HCT116 (cell line): Measurements from ENCODE around the gene TRIM62. TPM values are rescaled to one million over a fixed set of nuclear protein-coding genes. Genes with fewer than 3 reads are reported as not detected.

Experiments
- ATAC-seq: fragments of 200-7000 bp; cut with Tn5 transposase; 2 replicates; pipeline ENCODE4 v1.9.1; 2020; ENCODE audit warnings: mild to moderate bottlenecking, moderate library complexity
- BruUV-seq: library from RNA; stranded (reverse); fragments of 400-500 nt; replicated peaks from 2 replicates; lab custom pipeline; 2021; lab: Mats Ljungman, UMichigan
- CTCF ChIA-PET: fragments of 300-600 bp; sonication (Branson Sonifier 250); formaldehyde crosslinking; loops from one replicate; lab custom pipeline; 2021; ENCODE audit warnings: antibody characterized with exemption; lab: Charles Lee
- POLR2A ChIA-PET: fragments of 300-600, 350-600 bp; sonication (Branson Sonifier 250); formaldehyde crosslinking; loops from one replicate; lab custom pipeline; 2021; ENCODE audit warnings: antibody characterized with exemption; lab: Charles Lee
- RAD21 ChIA-PET, 2 experiments: fragments of 300-600 bp; sonication (Branson Sonifier 250); formaldehyde crosslinking; loops; one replicate each; lab custom pipeline; 2023; ENCODE audit warnings: low total read pairs in 2 of 2; ENCODE audit not compliant: uncharacterized antibody in 2 of 2, unreplicated experiment in 2 of 2, low non-redundant PET in 1 of 2; lab: Charles Lee
- DNase-seq: peaks from one replicate; pipeline ENCODE4 v3.0.0-alpha.2; 2010; ENCODE audit warnings: low read depth, low spot score
- H2AFZ ChIP-seq: fragments of 200-600 bp; shearing (Covaris generic), sonication (generic); 2 replicates; pipeline ENCODE4 v1.6.1; 2017; ENCODE audit warnings: low read depth, mixed run types, mixed read lengths, antibody characterized with exemption, low read length; ENCODE audit not compliant: poor library complexity, severe bottlenecking
- H3K27ac ChIP-seq: 2 replicates; pipeline ENCODE4 v1.5.1; 2012; ENCODE audit warnings: low read depth, low read length
- H3K27me3 ChIP-seq: fragments of 200-600 bp; sonication (generic); 2 replicates; pipeline ENCODE4 v1.6.1; 2016; ENCODE audit warnings: mixed run types, low read length, mixed read lengths; ENCODE audit not compliant: insufficient read depth
- H3K36me3 ChIP-seq, 2 experiments: fragments of 200-500 bp in 1 of 2; fragments of 200-600 bp in 1 of 2; sonication (Bioruptor generic) in 1 of 2; sonication (generic) in 1 of 2; 2 replicates each; pipeline versions ENCODE4 v1.5.1 to v1.6.1; 2014 to 2016; ENCODE audit warnings: low read length in 2 of 2, inconsistent platforms in 1 of 2, mixed read lengths in 1 of 2, mixed run types in 1 of 2; ENCODE audit not compliant: insufficient read depth in 2 of 2, control insufficient read depth in 1 of 2
- H3K4me1 ChIP-seq, 2 experiments: fragments of 200-600 bp in 1 of 2; sonication (generic) in 1 of 2; 2 replicates each; pipeline versions ENCODE4 v1.5.1 to v1.6.1; 2012 to 2017; ENCODE audit warnings: low read length in 2 of 2, inconsistent platforms in 1 of 2, mild to moderate bottlenecking in 1 of 2, mixed read lengths in 1 of 2, mixed run types in 1 of 2, moderate library complexity in 1 of 2; ENCODE audit not compliant: insufficient read depth in 2 of 2, control insufficient read depth in 1 of 2
- H3K4me2 ChIP-seq: fragments of 200-600 bp; sonication (generic); 2 replicates; pipeline ENCODE4 v1.6.1; 2017; ENCODE audit warnings: mixed run types, low read length, mixed read lengths
- H3K4me3 ChIP-seq, 2 experiments: fragments of 200-600 bp in 1 of 2; sonication (generic) in 1 of 2; replicated peaks in 1 of 2; 2 replicates each; pipeline ENCODE4 v1.5.1; 2011 to 2016; ENCODE audit warnings: low read length in 2 of 2, control low read depth in 1 of 2, low read depth in 1 of 2, mild to moderate bottlenecking in 1 of 2, mixed read lengths in 1 of 2, mixed run types in 1 of 2
- H3K79me2 ChIP-seq: fragments of 200-600 bp; sonication (generic); 2 replicates; pipeline ENCODE4 v1.6.1; 2017; ENCODE audit warnings: mild to moderate bottlenecking, mixed run types, low read length, moderate library complexity, mixed read lengths; ENCODE audit not compliant: insufficient read depth
- H3K9ac ChIP-seq: fragments of 200-600 bp; sonication (generic); 2 replicates; pipeline ENCODE4 v1.6.1; 2016; ENCODE audit warnings: low read length, mixed read lengths
- H3K9me2 ChIP-seq: fragments of 200-600 bp; sonication (generic), shearing (Covaris generic); 2 replicates; pipeline ENCODE4 v1.6.1; 2017; ENCODE audit warnings: mixed run types, mild to moderate bottlenecking, moderate library complexity; ENCODE audit not compliant: insufficient read depth
- H3K9me3 ChIP-seq, 2 experiments: fragments of 200-500 bp in 1 of 2; fragments of 200-600 bp in 1 of 2; sonication (Bioruptor generic) in 1 of 2; sonication (generic) in 1 of 2; 2 replicates each; pipeline ENCODE4 v1.6.1; 2014 to 2017; ENCODE audit warnings: low read length in 2 of 2, mixed read lengths in 2 of 2, inconsistent platforms in 1 of 2, low read depth in 1 of 2, mild to moderate bottlenecking in 1 of 2, mixed run types in 1 of 2, moderate library complexity in 1 of 2; ENCODE audit not compliant: control insufficient read depth in 1 of 2, insufficient read depth in 1 of 2
- H4K20me1 ChIP-seq: fragments of 200-600 bp; sonication (generic), shearing (Covaris generic); 2 replicates; pipeline ENCODE4 v1.6.1; 2017; ENCODE audit warnings: mixed run types, mild to moderate bottlenecking, moderate library complexity; ENCODE audit not compliant: insufficient read depth
- CEBPB ChIP-seq: IDR thresholded peaks from 2 replicates; pipeline ENCODE4 v1.6.1; 2012; ENCODE audit warnings: low read depth
- EGR1 ChIP-seq: IDR thresholded peaks from 2 replicates; pipeline ENCODE4 v1.6.1; 2012; ENCODE audit warnings: low read depth
- ELF1 ChIP-seq: IDR thresholded peaks from 2 replicates; pipeline ENCODE4 v1.6.1; 2012; ENCODE audit warnings: low read depth, borderline replicate concordance
- EZH2 ChIP-seq: fragments of 200-600 bp; sonication (generic); IDR thresholded peaks from 2 replicates; pipeline ENCODE4 v1.6.1; 2017; ENCODE audit warnings: antibody characterized with exemption, mixed run types
- EZH2phosphoT487 ChIP-seq: fragments of 200-600 bp; IDR thresholded peaks from 2 replicates; pipeline ENCODE4 v1.6.1; 2018; ENCODE audit warnings: antibody characterized with exemption, borderline replicate concordance
- JUND ChIP-seq: IDR thresholded peaks from 2 replicates; pipeline ENCODE4 v1.6.1; 2012
- POLR2A ChIP-seq: IDR thresholded peaks from 2 replicates; pipeline ENCODE4 v1.7.0; 2011; ENCODE audit warnings: borderline replicate concordance; ENCODE audit not compliant: insufficient read depth, insufficient read length; ENCODE audit errors: extremely low read depth
- REST ChIP-seq: IDR thresholded peaks from 2 replicates; pipeline ENCODE4 v1.6.1; 2012; ENCODE audit warnings: low read depth
- YY1 ChIP-seq: IDR thresholded peaks from 2 replicates; pipeline ENCODE4 v1.6.1; 2011; ENCODE audit warnings: low read length, low read depth, moderate library complexity, mild to moderate bottlenecking; ENCODE audit not compliant: insufficient replicate concordance; ENCODE audit errors: extremely low read depth
- ZFX ChIP-seq: fragments of 450-650 bp; IDR thresholded peaks from 2 replicates; pipeline ENCODE4 v1.6.1; 2017
- ZNF274 ChIP-seq: fragments of 200-500 bp; sonication (Bioruptor generic); IDR thresholded peaks from 2 replicates; pipeline ENCODE4 v1.6.1; 2014; ENCODE audit warnings: mild to moderate bottlenecking, low read depth, low read length, inconsistent platforms
- intact Hi-C: fragments of 100-400 bp; cut with micrococcal nuclease; formaldehyde crosslinking; loops from 2 replicates; pipeline ENCODE4 v1.10.0; 2022
- total RNA-seq: library from RNA; stranded (reverse); gene quantifications from one replicate; pipeline ENCODE4 v1.2.1, GENCODE V29; 2021; ENCODE audit not compliant: unreplicated experiment
- TF ChIP-seq, protein P1 (sequence below): IDR thresholded peaks from 2 replicates; pipeline ENCODE4 v1.6.1; 2012
- TF ChIP-seq, protein P2 (sequence below): IDR thresholded peaks from 2 replicates; pipeline ENCODE4 v1.6.1; 2011; ENCODE audit warnings: mild to moderate bottlenecking, low read length, moderate library complexity; ENCODE audit not compliant: insufficient replicate concordance; ENCODE audit errors: extremely low read depth

Gene TRIM62
- total RNA-seq, 1 experiment from 2014 or later = 6.5 TPM

DNA sequence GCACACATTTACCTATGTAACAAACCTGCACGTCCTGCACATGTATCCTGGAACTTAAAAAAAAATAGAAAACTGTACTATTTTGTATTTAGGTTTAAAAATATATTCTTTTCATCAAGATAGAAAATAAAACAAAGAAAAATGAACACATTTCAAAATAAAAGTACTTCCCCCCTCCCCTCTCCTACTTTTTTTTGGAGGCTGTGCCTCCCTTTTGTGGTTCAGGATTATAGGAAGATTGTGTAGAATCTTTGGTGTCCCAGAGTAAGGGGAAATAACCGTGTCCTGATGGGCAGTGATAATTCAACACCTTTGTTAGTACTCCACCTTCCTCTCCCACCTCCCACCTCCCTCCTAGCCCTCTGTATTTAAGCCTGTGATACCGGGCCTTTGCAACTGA lies 40.1 kb downstream of the TRIM62 start (continued):
- TF ChIP-seq YY1 (no peak), ZNF274 (no peak)

DNA sequence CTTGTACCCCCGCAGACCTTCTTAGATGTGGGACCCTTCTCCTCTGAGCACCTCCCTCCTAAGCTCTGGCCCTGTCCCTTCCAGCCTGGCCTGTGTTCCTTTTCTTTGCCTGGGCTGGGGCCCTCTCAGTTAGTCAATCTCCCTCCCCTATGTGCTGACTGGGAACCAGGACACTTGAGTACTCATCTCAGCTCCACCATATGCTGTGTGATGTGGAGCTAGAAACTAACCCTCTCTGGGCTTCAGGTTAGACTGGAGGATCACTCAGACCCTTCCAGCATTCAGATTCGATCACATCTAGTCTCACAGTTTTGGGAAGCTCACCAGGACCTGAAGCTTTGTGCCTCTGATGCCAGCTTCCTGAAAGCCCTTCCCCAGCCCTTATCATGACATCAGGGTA lies 40.6 kb downstream of the TRIM62 start:
- ATAC-seq = no peak
- H3K4me3 ChIP-seq = no peak overlapping the region
- intact Hi-C loops = no loop called here
- H2AFZ ChIP-seq = no peak overlapping the region
- CTCF ChIA-PET = interaction anchor here (1.9 kb wide), 1 partner anchor 14 kb away, joined by 9 read pairs; no protein-coding TSS in a partner anchor
- no TSS peak for BruUV-seq
- H3K27ac ChIP-seq = no peak overlapping the region
- no peak for TF ChIP-seq EGR1
- no peak for TF ChIP-seq EZH2
- TF ChIP-seq, protein P1, sequence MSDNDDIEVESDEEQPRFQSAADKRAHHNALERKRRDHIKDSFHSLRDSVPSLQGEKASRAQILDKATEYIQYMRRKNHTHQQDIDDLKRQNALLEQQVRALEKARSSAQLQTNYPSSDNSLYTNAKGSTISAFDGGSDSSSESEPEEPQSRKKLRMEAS = no peak
- no peak for TF ChIP-seq REST
- TF ChIP-seq ZNF274 = no peak
- TF ChIP-seq EZH2phosphoT487 = no peak
- TF ChIP-seq, protein P2, sequence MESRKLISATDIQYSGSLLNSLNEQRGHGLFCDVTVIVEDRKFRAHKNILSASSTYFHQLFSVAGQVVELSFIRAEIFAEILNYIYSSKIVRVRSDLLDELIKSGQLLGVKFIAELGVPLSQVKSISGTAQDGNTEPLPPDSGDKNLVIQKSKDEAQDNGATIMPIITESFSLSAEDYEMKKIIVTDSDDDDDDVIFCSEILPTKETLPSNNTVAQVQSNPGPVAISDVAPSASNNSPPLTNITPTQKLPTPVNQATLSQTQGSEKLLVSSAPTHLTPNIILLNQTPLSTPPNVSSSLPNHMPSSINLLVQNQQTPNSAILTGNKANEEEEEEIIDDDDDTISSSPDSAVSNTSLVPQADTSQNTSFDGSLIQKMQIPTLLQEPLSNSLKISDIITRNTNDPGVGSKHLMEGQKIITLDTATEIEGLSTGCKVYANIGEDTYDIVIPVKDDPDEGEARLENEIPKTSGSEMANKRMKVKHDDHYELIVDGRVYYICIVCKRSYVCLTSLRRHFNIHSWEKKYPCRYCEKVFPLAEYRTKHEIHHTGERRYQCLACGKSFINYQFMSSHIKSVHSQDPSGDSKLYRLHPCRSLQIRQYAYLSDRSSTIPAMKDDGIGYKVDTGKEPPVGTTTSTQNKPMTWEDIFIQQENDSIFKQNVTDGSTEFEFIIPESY = no peak
- TF ChIP-seq YY1 = no peak
- no peak for TF ChIP-seq POLR2A
- TF ChIP-seq ELF1 = no peak
- TF ChIP-seq ZFX = no peak
- no peak for TF ChIP-seq CEBPB
- TF ChIP-seq JUND = no peak
- H3K36me3 ChIP-seq = no peaks in the 10 kb centered on the region
- H3K9ac ChIP-seq = no peak overlapping the region
- H3K9me2 ChIP-seq = no peaks in the 10 kb centered on the region
- no peaks in the 10 kb centered on the region for H4K20me1 ChIP-seq
- no peak overlapping the region for H3K4me2 ChIP-seq
- no peaks in the 10 kb centered on the region for H3K79me2 ChIP-seq
- H3K9me3 ChIP-seq = no peaks in the 10 kb centered on the region
- RAD21 ChIA-PET = no interaction called here
- no peaks in the 10 kb centered on the region for H3K27me3 ChIP-seq
- POLR2A ChIA-PET = no interaction called here
- DNase-seq = no peak
- no peaks in the 10 kb centered on the region for H3K4me1 ChIP-seq
